Esophagus squamous epithelium (tissue), 4 donors: ENCODE data around the gene OST4.

Source experiments
- CTCF ChIP-seq, 6 experiments: fragments of 450-650 bp in 4 of 6; fragments of 200-600 bp in 2 of 6; sonication (generic) in 2 of 6; IDR thresholded peaks; one replicate each; pipeline ENCODE4 v1.5.1; 2016 to 2019; ENCODE audit warnings: antibody characterized with exemption in 6 of 6, mild to moderate bottlenecking in 4 of 6, moderate library complexity in 4 of 6
- POLR2A ChIP-seq, 4 donors: fragments of 450-650 bp; IDR thresholded peaks; one replicate each; pipeline ENCODE4 v1.6.1; 2017; ENCODE audit warnings: antibody characterized with exemption in 4 of 4, mild to moderate bottlenecking in 4 of 4, moderate library complexity in 3 of 4

DNA sequence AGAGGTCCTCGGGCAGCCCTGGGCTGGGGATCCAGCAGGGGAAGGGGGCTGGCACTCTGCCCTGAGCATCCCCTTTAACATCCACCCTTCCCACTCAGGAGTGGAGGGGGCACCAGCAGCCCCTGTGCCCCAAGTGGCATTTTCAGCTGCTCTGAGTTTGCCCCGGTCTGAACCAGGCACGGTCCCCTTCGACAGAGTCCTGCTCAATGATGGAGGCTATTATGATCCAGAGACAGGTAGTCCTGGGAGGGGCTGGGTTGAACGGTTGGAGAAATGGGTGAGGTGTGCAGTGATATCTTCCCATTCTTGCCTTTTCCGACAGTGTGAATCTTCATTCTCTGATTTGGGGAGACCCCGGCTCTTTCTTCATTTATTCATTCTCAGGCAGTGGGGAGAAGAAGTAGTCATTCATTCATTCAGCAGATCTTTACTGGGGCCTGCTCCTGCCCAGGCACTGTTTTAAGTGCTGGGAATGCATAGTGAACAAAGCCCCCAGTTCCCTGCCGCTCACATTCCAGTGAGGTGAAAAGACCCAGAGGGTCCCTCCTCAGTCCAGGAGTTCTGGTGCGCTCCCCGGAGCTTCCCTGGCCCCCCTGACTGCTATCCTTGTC is 13.7 kb upstream of the OST4 start:
- no peak for TF ChIP-seq CTCF (IDR thresholded peaks at IDR 0.05)
- TF ChIP-seq POLR2A (IDR thresholded peaks at IDR 0.05), result no peak
